ENCODE data around the gene PDCD6IP.

DNA sequence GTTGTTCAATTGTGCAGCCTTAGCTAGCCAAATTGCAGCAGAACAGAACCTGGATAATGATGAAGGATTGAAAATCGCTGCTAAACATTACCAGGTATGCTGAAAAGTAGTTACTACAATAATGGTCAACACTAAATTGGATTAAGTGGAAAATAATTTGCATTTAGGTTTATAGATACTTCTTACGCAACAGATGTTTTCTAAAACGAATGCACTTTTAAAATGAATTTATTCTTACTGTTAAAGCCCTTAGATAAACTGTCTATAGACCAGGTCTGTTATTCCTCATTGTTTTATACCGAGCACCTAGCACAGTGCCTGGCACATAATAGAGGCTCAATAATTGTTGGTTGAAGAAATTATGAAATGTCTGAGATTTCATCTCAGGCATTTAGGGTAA, 23.6 kb downstream of the PDCD6IP start:
- TF ChIP-seq EZH2 (IDR thresholded peaks at IDR 0.05; ENCODE audit: low read length, missing control alignments) (no peak), CTCF (conservative IDR thresholded peaks at IDR 0.05 in 1 of 2, IDR thresholded peaks at IDR 0.05 in 1 of 2; ENCODE audit: low read depth in 1 of 2, low read length in 2 of 2) (no peak)
